ENCODE measurements around the gene SMAD3. TPM values are rescaled to one million over a fixed set of nuclear protein-coding genes. Genes with fewer than 3 reads are reported as not detected.
"Not testable (repeated sequence)": the region's sequence is repeated elsewhere in the genome, so short reads cannot be mapped to it uniquely, and the experiment has no call there.

Gene SMAD3
- total RNA-seq, 4 donors from 2014 or later = 21.2 to 32.3 (median 24.2) TPM

GRCh38 chr15:67024314-67024997, 40.9 kb upstream of the SMAD3 start:
- 24% methylated on average over 6 of the region's 6 CpGs for WGBS
- Histone ChIP-seq H3K36me3 (no peaks in the 10 kb centered on the region), H3K27me3 (no peaks in the 10 kb centered on the region), H3K4me1 (peaks cover 35 to 43% (median 38%) of the 10 kb centered on the region in 4 donors), H3K4me3 (no peak overlapping the region), H3K9me3 (no peaks in the 10 kb centered on the region), H3K27ac (replicated peaks in 1 of 4) (peak overlapping the region; percentile 62 to 74 (median 68))
- no peak for TF ChIP-seq EP300 (IDR thresholded peaks at IDR 0.05)
- no peak for TF ChIP-seq CTCF (IDR thresholded peaks at IDR 0.05)
- peak; percentile 86 to 88 for TF ChIP-seq POLR2AphosphoS5 (IDR thresholded peaks at IDR 0.05)
- DNase-seq (ENCODE audit: extremely low spot score) = no peak
- intact Hi-C loops (cut with DNase I) = no loop called here

DNA sequence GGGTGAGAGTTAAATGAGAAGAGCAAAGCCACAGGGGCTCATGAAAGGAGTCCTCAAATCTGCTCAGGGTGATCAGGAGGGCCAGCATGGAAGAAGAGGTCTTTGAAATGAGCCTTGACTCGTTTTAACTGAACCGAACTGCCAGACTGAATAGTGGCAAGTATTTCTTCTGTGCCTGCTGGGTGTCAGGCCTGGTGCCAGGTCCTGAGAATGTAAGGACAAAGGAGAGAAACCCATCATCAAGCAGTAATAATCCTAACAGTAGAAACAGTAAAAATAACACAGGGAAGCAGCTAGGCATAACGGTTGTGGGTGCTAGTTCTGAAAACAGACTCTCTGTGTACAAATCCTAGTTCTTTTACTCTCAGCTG, 40.4 kb upstream of the SMAD3 start:
- intact Hi-C loops (cut with DNase I) = no loop called here

DNA sequence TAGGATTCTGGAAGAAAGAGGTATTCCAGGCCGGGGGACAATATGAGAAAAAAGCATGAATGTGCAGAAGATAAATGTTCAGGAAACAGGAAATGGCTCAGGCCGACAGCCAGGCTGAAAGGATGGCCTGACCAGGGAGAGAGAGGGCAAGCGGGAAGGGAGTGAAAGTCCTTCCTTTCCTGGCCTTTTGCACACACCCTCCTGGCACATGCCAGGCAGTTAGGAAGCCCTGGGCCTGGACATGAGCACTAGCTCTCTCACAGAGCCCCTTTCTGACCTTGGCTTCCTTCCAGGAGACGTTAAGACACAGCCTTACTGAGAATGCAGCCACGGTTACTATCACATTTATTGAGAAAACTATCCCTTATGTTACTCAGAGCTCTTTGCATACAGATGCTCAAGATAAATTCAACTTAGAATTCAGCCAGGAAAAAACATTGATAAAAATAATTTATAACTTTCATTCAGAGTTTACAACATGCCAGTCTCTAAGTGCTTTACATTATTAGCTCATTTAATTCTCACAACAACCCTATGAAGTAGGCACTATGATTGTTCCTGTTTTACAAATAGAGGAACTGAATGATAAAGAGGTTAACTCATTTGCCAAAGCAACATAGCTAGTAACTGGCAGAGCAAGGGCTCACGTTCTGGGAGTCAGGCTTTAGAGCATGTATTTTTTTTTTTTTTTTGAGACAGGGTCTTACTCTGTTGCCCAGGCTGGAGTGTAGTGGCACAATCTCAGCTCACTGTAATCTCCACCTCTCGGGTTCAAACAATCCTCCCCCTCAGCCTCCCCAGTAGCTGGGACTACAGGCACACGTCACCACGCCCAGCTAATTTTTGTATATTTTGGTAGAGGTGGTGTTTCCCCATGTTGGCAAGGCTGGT, 39.4 kb upstream of the SMAD3 start:
- DNase-seq (ENCODE audit: extremely low spot score) = no peak
- H3K4me3 ChIP-seq = no peak overlapping the region
- no peaks in the 10 kb centered on the region for H3K27me3 ChIP-seq
- no peaks in the 10 kb centered on the region for H3K36me3 ChIP-seq
- TF ChIP-seq POLR2A (IDR thresholded peaks at IDR 0.05; ENCODE audit: low read depth) (no peak), POLR2AphosphoS5 (IDR thresholded peaks at IDR 0.05) (peak in 1 of 2 donors; percentile 34), CTCF (IDR thresholded peaks at IDR 0.05) (no peak), EP300 (IDR thresholded peaks at IDR 0.05) (no peak)
- peak overlapping the region; percentile 62 to 74 (median 68) for H3K27ac ChIP-seq (replicated peaks in 1 of 4)
- H3K9me3 ChIP-seq = no peaks in the 10 kb centered on the region
- intact Hi-C loops (cut with DNase I) = no loop called here
- 33% methylated on average over 9 of the region's 9 CpGs for WGBS
- peaks cover 36 to 47% (median 43%) of the 10 kb centered on the region in 4 donors for H3K4me1 ChIP-seq

More for the DNA sequence above, 40.4 kb upstream of the SMAD3 start:
- 24% methylated on average over 3 of the region's 3 CpGs for WGBS
- Histone ChIP-seq H3K27ac (replicated peaks in 1 of 4) (peak overlapping the region; percentile 62 to 74 (median 68)), H3K4me1 (peaks cover 36 to 43% (median 39%) of the 10 kb centered on the region in 4 donors), H3K9me3 (no peaks in the 10 kb centered on the region), H3K36me3 (no peaks in the 10 kb centered on the region), H3K27me3 (no peaks in the 10 kb centered on the region), H3K4me3 (no peak overlapping the region)
- no peak for DNase-seq (ENCODE audit: extremely low spot score)
- TF ChIP-seq EP300 (IDR thresholded peaks at IDR 0.05) (no peak), CTCF (IDR thresholded peaks at IDR 0.05) (no peak), POLR2A (IDR thresholded peaks at IDR 0.05; ENCODE audit: low read depth) (no peak), POLR2AphosphoS5 (IDR thresholded peaks at IDR 0.05) (no peak)

DNA sequence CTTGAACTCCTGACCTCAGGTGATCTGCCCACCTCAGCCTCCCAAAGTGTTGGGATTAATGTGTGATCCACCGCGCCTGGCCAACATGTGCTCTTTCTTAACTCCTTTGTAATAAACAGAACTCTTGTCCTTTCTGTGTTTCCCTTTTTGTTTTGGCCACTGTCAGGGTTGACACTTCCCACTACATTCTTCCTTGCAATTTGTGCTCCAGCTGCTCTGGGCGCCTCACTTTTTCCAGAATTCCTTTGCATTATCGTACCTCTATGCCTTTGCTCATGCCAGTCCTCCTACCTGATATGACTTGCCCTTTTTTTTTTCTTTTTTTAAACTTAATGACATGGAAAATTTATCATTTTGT, 38.8 kb upstream of the SMAD3 start:
- TF ChIP-seq POLR2A (IDR thresholded peaks at IDR 0.05; ENCODE audit: low read depth) = no peak
- TF ChIP-seq POLR2AphosphoS5 (IDR thresholded peaks at IDR 0.05) = no peak
- no peak for TF ChIP-seq CTCF (IDR thresholded peaks at IDR 0.05)
- no peak for TF ChIP-seq EP300 (IDR thresholded peaks at IDR 0.05)
- intact Hi-C loops (cut with DNase I) = no loop called here
- WGBS = 57% methylated on average over 4 of the region's 4 CpGs
- H3K36me3 ChIP-seq = no peaks in the 10 kb centered on the region
- H3K4me3 ChIP-seq = no peak overlapping the region
- H3K4me1 ChIP-seq = peaks cover 36 to 47% (median 46%) of the 10 kb centered on the region in 4 donors
- H3K9me3 ChIP-seq = no peaks in the 10 kb centered on the region
- H3K27ac ChIP-seq (replicated peaks in 1 of 4) = peak overlapping the region; percentile 62 to 74 (median 68)
- no peak for DNase-seq (ENCODE audit: extremely low spot score)
- H3K27me3 ChIP-seq = no peaks in the 10 kb centered on the region

- 95% methylated on average over 3 of the region's 3 CpGs for WGBS
- H3K27ac ChIP-seq (replicated peaks in 1 of 4); intact Hi-C loops (cut with DNase I); H3K4me3 ChIP-seq; H3K9me3 ChIP-seq; H3K36me3 ChIP-seq; H3K27me3 ChIP-seq; DNase-seq (ENCODE audit: extremely low spot score): not testable (repeated sequence)
- H3K4me1 ChIP-seq = peaks cover 44 to 55% (median 51%) of the 10 kb centered on the region in 4 donors
Observed at GRCh38 chr15:67028440-67028839, 37.0 kb upstream of the SMAD3 start.

All from esophagus muscularis mucosa (tissue), 4 donors.